ENCODE results near the gene CAPN11.

- TF ChIP-seq, protein P1, sequence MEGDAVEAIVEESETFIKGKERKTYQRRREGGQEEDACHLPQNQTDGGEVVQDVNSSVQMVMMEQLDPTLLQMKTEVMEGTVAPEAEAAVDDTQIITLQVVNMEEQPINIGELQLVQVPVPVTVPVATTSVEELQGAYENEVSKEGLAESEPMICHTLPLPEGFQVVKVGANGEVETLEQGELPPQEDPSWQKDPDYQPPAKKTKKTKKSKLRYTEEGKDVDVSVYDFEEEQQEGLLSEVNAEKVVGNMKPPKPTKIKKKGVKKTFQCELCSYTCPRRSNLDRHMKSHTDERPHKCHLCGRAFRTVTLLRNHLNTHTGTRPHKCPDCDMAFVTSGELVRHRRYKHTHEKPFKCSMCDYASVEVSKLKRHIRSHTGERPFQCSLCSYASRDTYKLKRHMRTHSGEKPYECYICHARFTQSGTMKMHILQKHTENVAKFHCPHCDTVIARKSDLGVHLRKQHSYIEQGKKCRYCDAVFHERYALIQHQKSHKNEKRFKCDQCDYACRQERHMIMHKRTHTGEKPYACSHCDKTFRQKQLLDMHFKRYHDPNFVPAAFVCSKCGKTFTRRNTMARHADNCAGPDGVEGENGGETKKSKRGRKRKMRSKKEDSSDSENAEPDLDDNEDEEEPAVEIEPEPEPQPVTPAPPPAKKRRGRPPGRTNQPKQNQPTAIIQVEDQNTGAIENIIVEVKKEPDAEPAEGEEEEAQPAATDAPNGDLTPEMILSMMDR (IDR thresholded peaks at IDR 0.05) = no peak
- no peak for TF ChIP-seq EP300 (IDR thresholded peaks at IDR 0.05)
Observed at GRCh38 chr6:44115866-44116265, 42.8 kb upstream of the CAPN11 start.
